H1 (cell line): ENCODE measurements around the gene COPS9. TPM values are rescaled to one million over a fixed set of nuclear protein-coding genes. Genes with fewer than 3 reads are reported as not detected.
A peak's percentile ranks its signal among the peaks of the same experiment; 100 is the strongest.

Source experiments
- CTCF ChIA-PET: fragments of 300-600 bp; sonication (Branson Sonifier 250); formaldehyde crosslinking; loops from one replicate; lab custom pipeline; 2021; ENCODE audit not compliant: partially characterized antibody; lab: Charles Lee
- POLR2A ChIA-PET: fragments of 300-600 bp; sonication (Branson Sonifier 250); formaldehyde crosslinking; loops from one replicate; lab custom pipeline; 2021; ENCODE audit warnings: inconsistent platforms; ENCODE audit not compliant: partially characterized antibody; lab: Charles Lee
- DNase-seq, 2 experiments: peaks; one replicate each; pipeline versions ENCODE4 v3.0.0 to v3.0.0-alpha.2; 2010 to 2022; ENCODE audit warnings: low spot score in 2 of 2, low read depth in 1 of 2, mixed read lengths in 1 of 2
- FAIRE-seq: peaks from 2 replicates; lab custom pipeline; 2011; peaks lifted over from hg19 to GRCh38; lab: Jason Lieb, UNC
- H2AFZ ChIP-seq: 2 replicates; pipeline ENCODE4 v1.8.1; 2012; ENCODE audit warnings: low read length, inconsistent platforms
- H2AK5ac ChIP-seq: 2 replicates; pipeline ENCODE4 v1.6.1; 2013; ENCODE audit warnings: low read depth, low read length
- H2BK120ac ChIP-seq: replicated peaks from 2 replicates; pipeline ENCODE3; 2013; ENCODE audit warnings: low read depth, low read length, inconsistent platforms
- H2BK12ac ChIP-seq: 2 replicates; pipeline ENCODE4 v1.6.1; 2013; ENCODE audit warnings: low read depth, low read length
- H2BK15ac ChIP-seq: 2 replicates; pipeline ENCODE4 v1.6.1; 2013; ENCODE audit warnings: low read length
- H2BK20ac ChIP-seq: 2 replicates; pipeline ENCODE4 v1.6.1; 2013; ENCODE audit warnings: low read length
- H2BK5ac ChIP-seq: 2 replicates; pipeline ENCODE4 v1.6.1; 2013; ENCODE audit warnings: low read depth, low read length
- H3K14ac ChIP-seq: 2 replicates; pipeline ENCODE4 v1.6.1; 2013; ENCODE audit warnings: inconsistent platforms; ENCODE audit not compliant: insufficient read length
- H3K18ac ChIP-seq: 2 replicates; pipeline ENCODE4 v1.6.1; 2013; ENCODE audit warnings: low read length; ENCODE audit errors: extremely low read depth
- H3K23ac ChIP-seq: 2 replicates; pipeline ENCODE4 v1.6.1; 2013; ENCODE audit warnings: inconsistent platforms; ENCODE audit not compliant: insufficient read length
- H3K23me2 ChIP-seq: 2 replicates; pipeline ENCODE4 v1.6.1; 2013; ENCODE audit warnings: low read depth, low read length
- H3K27ac ChIP-seq: 2 replicates; pipeline ENCODE4 v1.6.1; 2011; ENCODE audit warnings: low read depth, low read length, inconsistent platforms
- H3K27me3 ChIP-seq, 4 experiments: replicated peaks in 1 of 4; 1 replicate in 1 of 4; 2 replicates in 3 of 4; pipeline versions ENCODE4 v1.6.1 to v1.8.1; 2011 to 2013; ENCODE audit warnings: low read length in 3 of 4, mild to moderate bottlenecking in 3 of 4, inconsistent platforms in 2 of 4, mixed read lengths in 2 of 4, moderate library complexity in 1 of 4; ENCODE audit not compliant: control insufficient read depth in 3 of 4, insufficient read depth in 3 of 4; ENCODE audit errors: extremely low read depth in 1 of 4
- H3K36me3 ChIP-seq, 4 experiments: 2 replicates each; pipeline versions ENCODE4 v1.6.1 to v1.8.1; 2011 to 2013; ENCODE audit warnings: mild to moderate bottlenecking in 4 of 4, low read length in 3 of 4, moderate library complexity in 2 of 4, control low read depth in 1 of 4, inconsistent platforms in 1 of 4; ENCODE audit not compliant: insufficient read depth in 4 of 4, control insufficient read depth in 2 of 4
- H3K4ac ChIP-seq: replicated peaks from 2 replicates; pipeline ENCODE3; 2013; ENCODE audit warnings: low read length, low read depth, mixed read lengths, inconsistent platforms; ENCODE audit not compliant: insufficient read length
- H3K4me1 ChIP-seq, 4 experiments: replicated peaks in 1 of 4; 1 replicate in 1 of 4; 2 replicates in 3 of 4; pipeline versions ENCODE4 v1.6.1 to v1.8.1; 2011 to 2013; ENCODE audit warnings: low read length in 3 of 4, inconsistent platforms in 2 of 4, mixed read lengths in 1 of 4; ENCODE audit not compliant: insufficient read depth in 4 of 4, control insufficient read depth in 3 of 4
- H3K4me2 ChIP-seq, 2 experiments: 2 replicates each; pipeline versions ENCODE4 v1.6.1 to v1.8.1; 2011 to 2013; ENCODE audit warnings: low read depth in 2 of 2, low read length in 2 of 2, control low read depth in 1 of 2, inconsistent platforms in 1 of 2, mild to moderate bottlenecking in 1 of 2; ENCODE audit not compliant: insufficient read depth in 1 of 2
- H3K4me3 ChIP-seq, 4 experiments: fragments of 200-600, 300-600 bp in 1 of 4; sonication (generic), shearing (Covaris generic), sonication (Bioruptor Twin) in 1 of 4; 2 replicates each; pipeline versions ENCODE4 v1.5.1 to v1.8.1; 2011 to 2016; ENCODE audit warnings: low read length in 4 of 4, low read depth in 3 of 4, control low read depth in 2 of 4, inconsistent platforms in 2 of 4, mild to moderate bottlenecking in 2 of 4, mixed read lengths in 1 of 4, moderate library complexity in 1 of 4; ENCODE audit not compliant: insufficient read depth in 2 of 4; ENCODE audit errors: extremely low read depth in 1 of 4
- H3K56ac ChIP-seq: replicated peaks from 2 replicates; pipeline ENCODE3; 2013; ENCODE audit warnings: low read depth, mild to moderate bottlenecking, mixed read lengths, low read length, inconsistent platforms; ENCODE audit not compliant: insufficient read length
- H3K79me1 ChIP-seq: 2 replicates; pipeline ENCODE4 v1.6.1; 2013; ENCODE audit warnings: low read depth, low read length, control low read depth
- H3K79me2 ChIP-seq, 2 experiments: 2 replicates each; pipeline versions ENCODE4 v1.6.1 to v1.8.1; 2012 to 2013; ENCODE audit warnings: low read length in 2 of 2, mild to moderate bottlenecking in 2 of 2, inconsistent platforms in 1 of 2; ENCODE audit not compliant: insufficient read depth in 2 of 2, control insufficient read depth in 1 of 2
- H3K9ac ChIP-seq, 4 experiments: replicated peaks in 1 of 4; 1 replicate in 1 of 4; 2 replicates in 3 of 4; pipeline versions ENCODE4 v1.6.1 to v1.8.1; 2011 to 2013; ENCODE audit warnings: low read depth in 3 of 4, low read length in 3 of 4, control low read depth in 2 of 4, mild to moderate bottlenecking in 2 of 4, moderate library complexity in 2 of 4, inconsistent platforms in 1 of 4; ENCODE audit errors: extremely low read depth in 1 of 4
- H3K9me3 ChIP-seq, 2 experiments: 2 replicates each; pipeline versions ENCODE4 v1.6.1 to v1.8.1; 2012 to 2013; ENCODE audit warnings: mild to moderate bottlenecking in 2 of 2, moderate library complexity in 2 of 2, control low read depth in 1 of 2, inconsistent platforms in 1 of 2, low read depth in 1 of 2, low read length in 1 of 2, mixed read lengths in 1 of 2; ENCODE audit not compliant: insufficient read depth in 2 of 2
- H4K20me1 ChIP-seq, 2 experiments: replicated peaks in 1 of 2; 2 replicates each; pipeline versions ENCODE3 to v1.8.1; 2011 to 2013; ENCODE audit warnings: inconsistent platforms in 2 of 2, low read length in 2 of 2, mild to moderate bottlenecking in 1 of 2; ENCODE audit not compliant: insufficient read depth in 2 of 2, control insufficient read depth in 1 of 2
- H4K5ac ChIP-seq: 2 replicates; pipeline ENCODE4 v1.6.1; 2013; ENCODE audit warnings: low read length, low read depth, mixed read lengths, inconsistent platforms; ENCODE audit not compliant: insufficient read length
- H4K8ac ChIP-seq: 2 replicates; pipeline ENCODE4 v1.8.0; 2013; ENCODE audit warnings: mild to moderate bottlenecking, moderate library complexity, low read length, inconsistent platforms; ENCODE audit not compliant: insufficient read depth; ENCODE audit errors: extremely low read depth
- H4K91ac ChIP-seq: replicated peaks from 2 replicates; pipeline ENCODE3; 2013; ENCODE audit warnings: low read length, mixed read lengths, inconsistent platforms; ENCODE audit not compliant: insufficient read length
- BRCA1 ChIP-seq: IDR thresholded peaks from 2 replicates; pipeline ENCODE4 v1.6.1; 2012; ENCODE audit warnings: low read depth, low read length, improper control_type of control experiment
- CEBPB ChIP-seq: IDR thresholded peaks from 2 replicates; pipeline ENCODE4 v1.6.1; 2012; ENCODE audit warnings: low read depth, low read length
- CREB1 ChIP-seq: IDR thresholded peaks from 2 replicates; pipeline ENCODE4 v1.6.1; 2012; ENCODE audit warnings: inconsistent platforms
- HDAC6 ChIP-seq: IDR thresholded peaks from one replicate; pipeline ENCODE4 v1.7.1; 2012; ENCODE audit warnings: low read depth, mild to moderate bottlenecking, inconsistent platforms, low read length, moderate library complexity
- JUN ChIP-seq: IDR thresholded peaks from 2 replicates; pipeline ENCODE4 v1.6.1; 2011; ENCODE audit warnings: low read depth, mild to moderate bottlenecking, improper control_type of control experiment, low read length
- KDM4A ChIP-seq: IDR thresholded peaks from one replicate; pipeline ENCODE4 v1.7.1; 2012; ENCODE audit warnings: low read depth, mild to moderate bottlenecking, moderate library complexity, low read length, inconsistent platforms; ENCODE audit not compliant: severe bottlenecking
- NANOG ChIP-seq: IDR thresholded peaks from 2 replicates; pipeline ENCODE4 v1.6.1; 2011; ENCODE audit warnings: low read length, low read depth, mild to moderate bottlenecking, inconsistent platforms; ENCODE audit not compliant: insufficient read depth, poor library complexity, severe bottlenecking
- SP1 ChIP-seq: IDR thresholded peaks from 2 replicates; pipeline ENCODE4 v1.6.1; 2011; ENCODE audit warnings: low read depth, low read length
- USF2 ChIP-seq: IDR thresholded peaks from 2 replicates; pipeline ENCODE4 v1.6.1; 2011; ENCODE audit warnings: low read length, improper control_type of control experiment
- ZNF274 ChIP-seq: IDR thresholded peaks from 2 replicates; pipeline ENCODE4 v1.7.0; 2012; ENCODE audit warnings: low read length, borderline replicate concordance; ENCODE audit errors: extremely low read depth
- WGBS, 2 experiments: shearing (Covaris generic) in 1 of 2; methylation state at CpG; one replicate each; pipeline versions ENCODE4 v1.1.6 to v1.1.7; 2013 to 2015; ENCODE audit warnings: low lambda C conversion rate in 2 of 2, mixed read lengths in 2 of 2, inconsistent platforms in 1 of 2, low coverage in 1 of 2, missing lambda C conversion rate in 1 of 2; ENCODE audit not compliant: insufficient replicate concordance in 2 of 2, insufficient coverage in 1 of 2, insufficient read length in 1 of 2; ENCODE audit errors: extremely low coverage in 1 of 2, missing lambda C conversion rate in 1 of 2; 5-methylcytosine and 5-hydroxymethylcytosine counted together
- polyA plus RNA-seq, 7 experiments: library from polyadenylated mRNA; depleted of rRNA in 3 of 7; stranded (reverse) in 5 of 7; unstranded in 2 of 7; fragments of >200 nt in 5 of 7; fragments of 200-250 nt in 2 of 7; gene quantifications; 1 replicate in 5 of 7; 2 replicates in 1 of 7; 4 replicates in 1 of 7; pipeline versions ENCODE4 v1.2.1 to v1.2.3, GENCODE V29; 2011 to 2013; ENCODE audit warnings: missing spikeins in 2 of 7, mixed read lengths in 2 of 7
- total RNA-seq: library from RNA; stranded (reverse); fragmentation: NEBNext Ultra II Directional; extraction: Animal tissue kit (Norgen Biotek cat#: 25700); gene quantifications from 2 replicates; pipeline ENCODE4 v1.2.1, GENCODE V29; 2021

Gene COPS9
- total and polyA plus RNA-seq, 2 of the 8 experiments (the other 6 are each of a cell fraction or from before 2014, with no cell fraction given): 154 to 234 TPM

GRCh38 chr2:240095556-240096523 is 40.3 kb downstream of the COPS9 start:
- ChIA-PET CTCF (interaction anchor here (0.7 kb wide), 1 partner anchor 22 kb away, joined by 3 read pairs; no protein-coding TSS in a partner anchor), POLR2A (no interaction called here)
- WGBS, 2 experiments: 24% methylated on average over 20 of the region's 43 CpGs; no CpG with 5 or more reads in 1 of the 2 experiments
- TF ChIP-seq KDM4A (peak; percentile 80), HDAC6 (no peak), JUN (no peak), CREB1 (no peak), CEBPB (no peak), SP1 (no peak), USF2 (no peak), NANOG (no peak), BRCA1 (no peak), ZNF274 (no peak)

More at GRCh38 chr2:240095556-240096523, 40.3 kb downstream of the COPS9 start:
- Histone ChIP-seq H2BK15ac (0 out of 2 replicates have a peak overlapping the region, but pooled peaks have one; percentile 3), H3K4me1 (peaks cover 0 to 3% (median 1%) of the 10 kb centered on the region in 4 experiments; a peak in 3 of 7 replicates), H3K23me2 (peaks cover 4% of the 10 kb centered on the region; the same call in 1 of the 2 replicates), H3K27me3 (peaks cover 0 to 12% (median 7%) of the 10 kb centered on the region in 4 experiments; a peak in 4 of 7 replicates), H3K36me3 (no peaks in the 10 kb centered on the region), H3K27ac (no peak overlapping the region), H3K79me2 (no peaks in the 10 kb centered on the region), H4K8ac (peak overlapping the region; percentile 92), H2AFZ (peak overlapping the region; percentile 97), H4K5ac (no peak overlapping the region), H2BK20ac (no peak overlapping the region), H2BK5ac (peak overlapping the region; percentile 44; the same call in 1 of the 2 replicates), H3K79me1 (no peaks in the 10 kb centered on the region), H3K9ac (peak overlapping the region in 2 of 4 experiments; percentile 16 to 47; a peak in 3 of 7 replicates), H4K91ac (peak overlapping the region; percentile 9), H3K14ac (no peak overlapping the region), H3K56ac (no peak overlapping the region), H3K23ac (no peak overlapping the region), H3K4ac (no peak overlapping the region), H3K4me2 (peak overlapping the region; percentile 69 to 95), H2AK5ac (no peak overlapping the region), H2BK12ac (no peak overlapping the region), H3K9me3 (no peaks in the 10 kb centered on the region), H3K4me3 (peak overlapping the region; percentile 31 to 67 (median 63)), H4K20me1 (no peaks in the 10 kb centered on the region), H2BK120ac (no peak overlapping the region), H3K18ac (no peak overlapping the region; the same call in 1 of the 2 replicates)
- no peak for FAIRE-seq
- DNase-seq: peak in 1 of 2 experiments; percentile 71
